Thyroid gland (tissue), 4 donors: ENCODE measurements around the gene TSPY8. TPM values are rescaled to one million over a fixed set of nuclear protein-coding genes. Genes with fewer than 3 reads are reported as not detected.
"Not testable (repeated sequence)": the region's sequence is repeated elsewhere in the genome, so short reads cannot be mapped to it uniquely, and the experiment has no call there.

Source experiments
- DNase-seq, 2 donors: peaks; one replicate each; pipeline ENCODE4 v3.0.0-alpha.2; 2019
- H3K27ac ChIP-seq, 3 donors: fragments of 200-600 bp; sonication (generic); 1 replicate in 2 of 3; 2 replicates in 1 of 3; pipeline ENCODE4 v1.5.1; 2016 to 2019; ENCODE audit warnings: mild to moderate bottlenecking in 1 of 3, moderate library complexity in 1 of 3
- H3K27me3 ChIP-seq: fragments of 200-600 bp; sonication (generic); one replicate; pipeline ENCODE4 v1.5.1; 2019
- H3K36me3 ChIP-seq, 2 donors: fragments of 200-600 bp; sonication (generic); one replicate each; pipeline ENCODE4 v1.5.1; 2016 to 2019
- H3K4me1 ChIP-seq, 2 donors: fragments of 200-600 bp; sonication (generic); one replicate each; pipeline ENCODE4 v1.5.1; 2017 to 2019
- H3K4me3 ChIP-seq, 3 donors: fragments of 200-600 bp; sonication (generic); replicated peaks in 1 of 3; 1 replicate in 2 of 3; 2 replicates in 1 of 3; pipeline ENCODE4 v1.5.1; 2016; ENCODE audit warnings: mild to moderate bottlenecking in 1 of 3
- H3K9me3 ChIP-seq: fragments of 200-600 bp; sonication (generic); one replicate; pipeline ENCODE4 v1.5.1; 2017
- CTCF ChIP-seq, 6 experiments: fragments of 200-600 bp in 3 of 6; fragments of 450-650 bp in 3 of 6; sonication (generic) in 3 of 6; IDR thresholded peaks; one replicate each; pipeline ENCODE4 v1.5.1; 2016 to 2019; ENCODE audit warnings: antibody characterized with exemption in 6 of 6, mild to moderate bottlenecking in 2 of 6, inconsistent platforms in 1 of 6, moderate library complexity in 1 of 6
- POLR2A ChIP-seq, 2 donors: fragments of 450-650 bp; IDR thresholded peaks; one replicate each; pipeline ENCODE4 v1.6.1; 2017; ENCODE audit warnings: antibody characterized with exemption in 2 of 2, mild to moderate bottlenecking in 2 of 2, moderate library complexity in 1 of 2
- WGBS, 2 donors: methylation state at CpG; one replicate each; pipeline ENCODE4 v1.1.5; 2017; 5-methylcytosine and 5-hydroxymethylcytosine counted together
- intact Hi-C: fragments of 100-400 bp; cut with DNase I; formaldehyde crosslinking; loops from one replicate; pipeline ENCODE4 v1.15.1; 2023
- small RNA-seq: library from RNA; depleted of rRNA; stranded (forward); fragments of <200 nt; gene quantifications from one replicate; pipeline ENCODE3, GENCODE V24; 2016
- total RNA-seq, 4 donors: library from RNA; depleted of rRNA; stranded (reverse); fragments of >200 nt; gene quantifications; one replicate each; pipeline ENCODE4 v1.2.3, GENCODE V29; 2016

Gene TSPY8
- not detected for total RNA-seq

- H3K27ac ChIP-seq, H3K4me3 ChIP-seq, H3K9me3 ChIP-seq, H3K36me3 ChIP-seq, intact Hi-C loops, H3K4me1 ChIP-seq, DNase-seq, H3K27me3 ChIP-seq: not testable (repeated sequence)
- WGBS, 2 donors = no CpG with 5 or more reads among the region's 25 CpGs
Measured at GRCh38 chrY:9357497-9357896, at the start of gene TSPY8. Gene TSPY8 (plus strand): TSS chrY:9357797. CDS start chrY:9357843, 46 bp downstream.

- WGBS, 2 donors = 60 to 61% methylated on average over 7 of the region's 7 CpGs
- Histone ChIP-seq H3K9me3 (no peaks in the 10 kb centered on the region), H3K4me3 (no peak overlapping the region), H3K4me1 (no peaks in the 10 kb centered on the region), H3K36me3 (no peaks in the 10 kb centered on the region), H3K27me3 (no peaks in the 10 kb centered on the region), H3K27ac (no peak overlapping the region)
- no peak for DNase-seq
- no peak for TF ChIP-seq POLR2A (IDR thresholded peaks at IDR 0.05)
- no peak for TF ChIP-seq CTCF (IDR thresholded peaks at IDR 0.05)
- intact Hi-C loops = no loop called here
Measured at GRCh38 chrY:9320996-9321395, 36.6 kb upstream of the TSPY8 start.

GRCh38 chrY:9337164-9337563 is 20.4 kb upstream of the TSPY8 start, which contains the start of gene TSPY4:
Gene TSPY4 (plus strand): TSS chrY:9337464. CDS start chrY:9337510, 46 bp downstream.
- H3K9me3 ChIP-seq, intact Hi-C loops, DNase-seq, H3K27me3 ChIP-seq, H3K36me3 ChIP-seq, H3K27ac ChIP-seq, H3K4me3 ChIP-seq, H3K4me1 ChIP-seq: not testable (repeated sequence)
- WGBS, 2 donors = 91% methylated on average over 6 of the region's 26 CpGs; no CpG with 5 or more reads in 1 of the 2 donors

- H3K27me3 ChIP-seq, H3K36me3 ChIP-seq, H3K27ac ChIP-seq, DNase-seq, H3K9me3 ChIP-seq, H3K4me1 ChIP-seq, intact Hi-C loops, H3K4me3 ChIP-seq: not testable (repeated sequence)
- WGBS, 2 donors = 94% methylated on average over 10 of the region's 26 CpGs; no CpG with 5 or more reads in 1 of the 2 donors
Measured at GRCh38 chrY:9396527-9396926, 38.9 kb downstream of the TSPY8 start.

GRCh38 chrY:9398121-9398520 is 40.5 kb downstream of the TSPY8 start, which contains the start of gene TSPY3:
Gene TSPY3 (plus strand): TSS chrY:9398421. CDS start chrY:9398467, 46 bp downstream.
- H3K4me3 ChIP-seq, H3K9me3 ChIP-seq, H3K4me1 ChIP-seq, H3K36me3 ChIP-seq, H3K27me3 ChIP-seq, intact Hi-C loops, DNase-seq, H3K27ac ChIP-seq: not testable (repeated sequence)
- no CpG with 5 or more reads among the region's 26 CpGs for WGBS, 2 donors

Small RNA genes lying within 50 kb of the gene (small RNA-seq; reads per million reads assigned to genes)
- not detected for gene AC006158.1

Other genes starting within 250 kb of the TSPY8 start
- gene TSPY4, start 20.3 kb upstream of the TSPY8 start, total RNA-seq = not detected
- gene TSPY3, start 40.6 kb downstream of the TSPY8 start, total RNA-seq = not detected
- not detected for gene TSPY1, start 109.2 kb downstream of the TSPY8 start, total RNA-seq
- not detected for gene TSPY9, start 129.5 kb downstream of the TSPY8 start, total RNA-seq
- not detected for gene TSPY10, start 170.1 kb downstream of the TSPY8 start, total RNA-seq